NCI-H526 treated with DMSO at 0.1 percent for 48 hours (cell line): ENCODE results near the gene SPRY1.

Experiments
- DNase-seq: peaks from one replicate; lab custom pipeline; 2025; lab: John Stamatoyannopoulos, UW

Gene SPRY1

GRCh38 chr4:123380728-123381716 is 15.6 kb upstream of the SPRY1 start:
- no peak for DNase-seq

DNA sequence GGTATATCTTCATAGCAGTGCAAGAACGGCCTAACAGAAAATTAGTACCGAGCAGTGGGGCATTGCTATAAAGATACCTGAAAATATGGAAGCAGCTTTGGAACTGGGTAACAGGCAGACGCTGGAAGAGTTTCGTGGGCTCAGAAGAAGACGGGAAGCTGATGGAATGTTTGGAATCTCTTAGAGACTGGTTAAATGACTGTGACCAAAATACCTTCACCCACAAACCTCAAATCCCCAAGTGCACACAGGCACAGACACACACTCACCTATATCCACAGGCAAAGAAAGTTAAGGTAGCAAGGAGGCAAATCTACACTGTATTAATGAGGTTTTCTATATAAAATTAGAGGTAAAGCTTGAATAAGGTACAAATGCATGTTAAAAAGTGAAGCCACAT is 14.6 kb upstream of the SPRY1 start:
- DNase-seq = no peak

GRCh38 chr4:123383566-123383965 is 13.0 kb upstream of the SPRY1 start:
- DNase-seq = no peak

DNA sequence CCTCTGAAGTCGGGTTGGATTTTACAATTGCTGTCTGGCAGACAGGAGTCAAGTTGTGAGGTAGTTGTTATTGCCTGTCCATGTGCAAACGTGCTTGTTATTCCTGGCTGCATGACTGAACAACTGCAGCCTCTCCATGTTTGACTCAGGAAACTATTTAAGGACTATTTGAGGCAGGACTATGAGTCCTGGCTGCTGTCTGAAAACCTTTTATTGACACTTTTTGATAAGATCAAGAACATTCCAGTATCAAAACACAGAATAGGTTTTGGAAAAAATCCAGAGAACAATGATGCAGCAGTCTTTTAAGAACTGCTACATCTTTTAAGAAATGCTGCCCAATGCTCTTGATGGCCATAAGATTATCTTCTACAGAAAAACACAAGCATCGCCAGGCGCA is 10.0 kb upstream of the SPRY1 start:
- no peak for DNase-seq

DNA sequence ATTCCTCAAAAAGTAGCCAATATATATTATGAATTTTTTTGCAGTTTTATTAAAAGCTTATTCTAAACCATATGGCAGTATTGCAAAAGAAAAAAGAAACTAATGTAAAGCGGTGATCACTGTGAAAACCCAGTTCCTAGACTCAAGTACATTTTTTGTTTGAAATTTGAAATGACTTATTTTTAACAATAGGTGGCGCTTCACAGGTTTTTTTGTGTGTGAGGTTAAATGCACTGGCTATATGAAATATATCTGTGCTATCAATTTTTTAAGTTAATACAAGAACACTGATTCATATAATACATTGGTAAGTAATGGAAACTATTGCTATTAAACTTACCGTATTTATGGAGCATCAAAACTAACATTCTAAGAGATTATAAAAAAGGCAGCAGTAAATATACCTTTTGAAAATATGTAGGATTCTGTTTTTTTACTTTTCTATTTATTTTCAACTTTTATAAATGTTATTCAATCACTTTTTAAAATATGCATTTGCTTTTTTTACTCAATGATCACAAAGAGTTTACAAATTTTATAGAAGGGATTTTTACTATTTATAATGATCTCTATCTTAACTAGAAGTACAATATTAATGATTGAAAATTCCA is 5.6 kb upstream of the SPRY1 start:
- peak; percentile 16 for DNase-seq

- DNase-seq = no peak
Measured at GRCh38 chr4:123393721-123394120, 2.9 kb upstream of the SPRY1 start.

DNA sequence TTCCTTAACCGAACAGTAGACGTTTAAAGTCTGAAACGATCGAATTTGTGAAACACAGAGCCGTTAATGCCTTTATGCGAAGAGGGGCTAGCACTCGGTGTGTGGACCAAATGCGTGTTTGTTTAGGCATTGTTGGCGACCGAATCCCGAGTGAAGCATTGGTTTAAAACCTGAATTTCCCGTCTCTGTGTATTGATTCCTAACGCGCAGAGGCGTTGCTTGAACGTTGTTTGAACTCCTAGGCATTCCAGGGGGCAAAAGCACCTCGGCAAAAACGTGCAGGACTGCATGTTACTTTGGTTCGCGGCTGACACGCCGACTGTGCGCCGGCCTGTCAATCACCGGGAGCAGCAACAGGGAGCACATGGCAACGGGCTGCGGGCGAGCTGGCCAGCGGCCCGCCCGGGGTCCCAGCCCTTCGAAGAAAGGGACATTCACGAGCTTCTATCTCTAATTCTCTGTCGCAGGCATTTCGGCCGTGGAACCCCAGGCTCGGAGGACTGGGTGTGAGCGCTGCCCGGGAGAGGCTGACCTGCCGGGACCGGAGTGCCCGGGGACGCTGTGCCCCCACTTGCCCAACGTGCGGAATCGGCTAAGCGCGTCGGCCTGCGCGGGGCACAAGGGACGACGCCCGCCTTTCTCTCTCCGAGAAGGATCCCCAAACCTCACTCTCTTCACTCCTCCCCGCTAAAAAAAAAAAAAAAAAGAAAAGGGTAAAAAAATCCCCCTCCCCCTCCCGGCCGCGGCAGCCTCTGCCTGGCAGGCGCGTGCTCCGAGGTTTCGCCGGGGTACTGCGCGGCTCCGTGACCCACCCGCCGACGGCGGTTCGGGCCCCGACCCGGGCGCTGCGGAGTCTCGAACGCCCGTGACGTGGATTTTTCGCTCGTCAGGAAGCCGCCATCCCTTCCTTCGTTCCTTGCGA is 810 bp downstream of the SPRY1 start:
- peak; percentile 69 for DNase-seq

- DNase-seq = peak; percentile 41
Measured at GRCh38 chr4:123398066-123398852, 1.7 kb downstream of the SPRY1 start.

DNA sequence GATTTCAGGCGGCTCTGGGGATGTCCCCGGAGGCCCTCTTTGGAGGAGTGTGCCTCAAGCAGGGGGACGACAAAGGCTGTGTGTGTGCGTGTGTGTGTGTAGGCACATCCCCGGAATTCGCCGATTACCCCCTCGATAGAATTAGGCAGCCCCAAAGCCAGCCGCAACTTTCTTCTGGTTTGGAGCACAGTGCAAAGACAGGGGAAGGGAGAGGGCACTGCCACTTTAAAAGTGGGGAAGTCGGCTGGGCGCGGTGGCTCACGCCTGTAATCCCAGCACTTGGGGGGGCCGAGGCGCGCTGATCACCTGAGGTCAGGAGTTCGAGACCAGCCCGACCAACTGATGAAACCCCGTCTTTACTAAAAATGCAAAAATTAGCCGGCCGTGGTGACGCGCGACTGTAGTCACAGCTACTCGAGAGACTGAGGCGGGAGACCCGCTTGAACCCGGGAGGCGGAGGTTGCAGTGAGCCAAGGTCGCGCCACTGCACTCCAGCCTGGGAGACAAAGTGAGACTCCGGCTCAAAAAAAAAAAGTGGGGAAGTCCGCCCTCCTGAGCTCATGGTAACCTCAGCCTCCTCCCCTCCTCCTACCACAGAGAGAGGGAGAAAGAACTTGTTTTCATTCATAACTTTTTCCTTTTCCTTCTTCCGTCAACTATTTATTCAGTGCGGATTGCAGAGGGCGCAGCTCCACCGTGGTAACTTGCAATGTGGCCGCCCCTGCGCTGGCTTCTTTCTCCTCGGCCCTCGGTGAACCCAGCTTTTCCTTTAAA is 2.4 kb downstream of the SPRY1 start:
- peak; percentile 60 for DNase-seq

GRCh38 chr4:123399627-123400358 is 3.2 kb downstream of the SPRY1 start:
- peak; percentile 63 for DNase-seq

GRCh38 chr4:123401271-123402120 is 4.9 kb downstream of the SPRY1 start:
- DNase-seq = no peak

DNA sequence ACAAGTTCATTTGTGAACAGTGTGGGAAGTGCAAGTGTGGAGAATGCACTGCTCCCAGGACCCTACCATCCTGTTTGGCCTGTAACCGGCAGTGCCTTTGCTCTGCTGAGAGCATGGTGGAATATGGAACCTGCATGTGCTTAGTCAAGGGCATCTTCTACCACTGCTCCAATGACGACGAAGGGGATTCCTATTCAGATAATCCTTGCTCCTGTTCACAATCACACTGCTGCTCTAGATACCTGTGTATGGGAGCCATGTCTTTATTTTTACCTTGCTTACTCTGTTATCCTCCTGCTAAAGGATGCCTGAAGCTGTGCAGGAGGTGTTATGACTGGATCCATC is 5.5 kb downstream of the SPRY1 start:
- no peak for DNase-seq

GRCh38 chr4:123403080-123403604 is 6.5 kb downstream of the SPRY1 start:
- DNase-seq = no peak

- DNase-seq = no peak
Measured at GRCh38 chr4:123404533-123404932, 7.9 kb downstream of the SPRY1 start.

DNA sequence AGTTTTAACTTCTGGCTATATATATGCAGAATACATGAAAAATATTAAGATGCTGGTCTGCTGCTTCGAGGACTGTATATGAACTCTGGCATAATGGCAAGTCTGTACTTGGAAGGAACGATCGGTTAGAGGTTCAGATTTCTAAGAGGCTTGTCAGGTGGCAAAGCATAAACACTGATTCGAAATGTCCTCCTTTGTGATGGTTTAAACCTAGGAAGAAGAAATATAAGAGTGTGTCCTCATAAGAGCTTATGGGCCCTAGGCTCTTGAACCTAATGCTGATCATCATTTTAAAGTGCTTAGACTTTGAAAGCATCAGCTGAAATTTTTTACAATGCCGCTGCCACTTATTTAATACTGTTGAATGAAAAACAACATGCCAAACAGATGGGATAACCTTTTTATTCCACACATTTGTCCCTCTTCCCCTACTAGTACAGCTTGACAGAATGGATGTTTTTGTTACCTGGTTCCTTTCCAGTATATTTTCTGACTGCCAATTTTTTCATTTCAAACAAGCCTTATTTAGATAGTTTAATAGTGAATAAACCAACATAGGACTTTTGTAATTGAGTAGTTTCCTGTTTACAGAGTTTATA is 8.8 kb downstream of the SPRY1 start:
- no peak for DNase-seq

DNA sequence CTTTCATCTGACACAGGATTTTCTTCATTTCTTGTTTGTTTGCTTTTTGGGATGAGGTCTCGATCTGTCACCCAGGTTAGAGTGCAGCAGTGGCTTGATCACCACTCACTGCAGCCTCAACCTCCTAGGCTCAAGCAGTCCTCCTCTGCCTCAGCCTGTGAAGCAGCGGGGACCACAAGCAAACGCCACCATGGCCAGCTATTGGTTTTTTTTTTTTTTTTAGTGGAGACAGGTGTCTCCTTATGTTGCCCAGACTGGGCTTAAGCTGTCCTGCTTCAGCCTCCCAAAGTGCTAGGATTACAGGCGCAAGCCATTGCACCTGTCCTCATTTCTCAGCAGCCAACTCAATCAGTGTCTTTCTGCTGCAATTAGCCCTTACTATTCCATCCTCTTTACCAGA is 10.3 kb downstream of the SPRY1 start:
- no peak for DNase-seq

- no peak for DNase-seq
Measured at GRCh38 chr4:123408471-123409084, 12.0 kb downstream of the SPRY1 start.

DNA sequence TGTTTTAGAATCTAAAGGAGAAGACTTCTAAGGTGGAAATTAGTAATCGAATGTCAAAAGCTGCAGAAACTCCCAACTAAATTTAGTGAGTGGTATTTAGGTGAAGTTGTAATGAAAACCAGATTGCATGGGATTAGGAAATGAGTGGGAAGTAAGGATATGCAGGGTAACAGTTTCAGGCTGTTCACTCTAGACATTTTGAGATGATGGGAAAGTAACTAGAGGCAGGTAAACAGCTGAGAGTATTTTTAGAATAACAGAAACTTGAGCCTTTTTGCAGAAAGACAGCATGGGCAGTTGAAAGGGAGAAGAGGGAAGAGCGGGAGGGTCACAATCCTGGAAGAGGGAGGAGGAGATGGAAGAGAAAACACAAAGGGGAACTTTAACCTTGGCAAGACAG is 12.7 kb downstream of the SPRY1 start:
- DNase-seq = no peak
